Epithelial cell of prostate (primary cell): ENCODE data around the gene KRAS.
"Not testable (repeated sequence)": the region's sequence is repeated elsewhere in the genome, so short reads cannot be mapped to it uniquely, and the experiment has no call there.

Experiments used
- DNase-seq: peaks from one replicate; pipeline ENCODE4 v3.0.0-alpha.2; 2011; ENCODE audit warnings: low read depth, low spot score
- H3K27ac ChIP-seq: fragments of 450-650 bp; 2 replicates; pipeline ENCODE4 v1.5.1; 2017; ENCODE audit warnings: mild to moderate bottlenecking

KRAS gene

GRCh38 chr12:25250744-25251730, at the start of gene KRAS:
TSS of gene KRAS (minus strand) at chr12:25250929.
- peak; percentile 84 for DNase-seq
- peak within 1 kb of the TSS; percentile 58 for H3K27ac ChIP-seq

GRCh38 chr12:25296381-25296780, 45.7 kb upstream of the KRAS start:
- no peak for DNase-seq

GRCh38 chr12:25295361-25295760, 44.6 kb upstream of the KRAS start:
- no peak overlapping the region for H3K27ac ChIP-seq
- DNase-seq: no peak

More at GRCh38 chr12:25296381-25296780, 45.7 kb upstream of the KRAS start:
- H3K27ac ChIP-seq: no peak overlapping the region

- H3K27ac ChIP-seq: no peak overlapping the region
Measured at GRCh38 chr12:25293653-25294052, 42.9 kb upstream of the KRAS start.

GRCh38 chr12:25292810-25293221, 42.1 kb upstream of the KRAS start:
- H3K27ac ChIP-seq, DNase-seq: not testable (repeated sequence)

More at GRCh38 chr12:25293653-25294052, 42.9 kb upstream of the KRAS start:
- DNase-seq: no peak

- H3K27ac ChIP-seq: no peak overlapping the region
- no peak for DNase-seq
Measured at GRCh38 chr12:25287610-25288009, 36.9 kb upstream of the KRAS start.

DNA sequence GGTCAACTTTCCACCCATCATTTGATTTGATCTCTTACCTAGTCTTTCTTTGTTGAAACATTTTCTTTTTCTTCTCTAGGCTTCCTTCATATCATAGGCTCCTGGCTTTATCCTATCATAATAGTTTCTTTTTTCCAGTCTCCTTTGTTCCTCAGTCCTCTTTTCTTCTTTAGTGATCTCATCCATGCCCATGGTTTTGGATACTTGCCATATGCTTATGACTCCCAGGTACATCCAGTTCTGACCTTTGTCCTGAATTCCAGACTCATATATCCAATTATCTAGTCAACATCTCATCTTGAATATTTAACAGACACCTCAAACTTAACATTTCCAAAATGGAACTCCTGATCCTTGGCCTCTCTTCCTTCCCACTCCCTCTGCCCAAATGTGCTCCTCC, 36.1 kb upstream of the KRAS start:
- no peak overlapping the region for H3K27ac ChIP-seq
- peak; percentile 3 for DNase-seq

DNA sequence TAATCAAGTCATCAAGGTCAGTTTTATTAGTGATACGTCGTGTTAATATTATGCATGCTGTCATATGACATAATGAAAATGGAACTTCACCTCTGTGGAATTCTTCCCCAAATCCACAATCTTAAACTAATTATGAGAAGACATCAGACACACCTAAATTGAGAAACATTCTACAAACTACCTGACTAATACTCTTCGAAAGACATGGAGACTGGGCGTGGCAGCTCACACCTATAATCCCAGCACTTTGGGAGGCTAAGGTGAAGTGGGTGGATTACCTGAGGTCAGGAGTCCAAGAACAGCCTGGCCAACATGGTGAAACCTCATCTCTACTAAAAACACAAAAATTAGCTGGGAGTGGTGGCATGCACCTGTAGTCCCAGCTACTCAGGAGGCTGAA, 33.3 kb upstream of the KRAS start:
- H3K27ac ChIP-seq: no peak overlapping the region
- DNase-seq: no peak

GRCh38 chr12:25283006-25283405, 32.3 kb upstream of the KRAS start:
- no peak overlapping the region for H3K27ac ChIP-seq
- no peak for DNase-seq

GRCh38 chr12:25280082-25280481, 29.4 kb upstream of the KRAS start:
- H3K27ac ChIP-seq: no peak overlapping the region
- no peak for DNase-seq

DNA sequence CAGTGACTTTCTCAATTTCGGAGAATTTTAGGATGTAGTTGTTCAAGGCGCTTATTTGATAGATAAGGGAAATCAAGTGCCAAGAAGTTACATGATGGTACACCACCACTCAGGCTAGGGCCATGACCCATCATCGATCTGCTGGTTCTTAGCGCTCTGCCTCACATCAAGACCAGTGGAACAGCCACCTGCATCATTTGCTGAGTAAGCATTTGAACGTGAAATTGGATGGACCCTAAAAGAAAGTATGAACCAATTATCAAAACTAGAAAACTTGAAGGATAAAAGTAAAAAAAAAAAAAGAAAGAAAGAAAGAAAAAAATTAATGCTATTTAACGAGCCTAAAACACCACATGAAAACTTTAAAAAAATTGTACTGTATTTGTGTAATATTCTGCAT, 27.5 kb upstream of the KRAS start:
- DNase-seq: no peak
- no peak overlapping the region for H3K27ac ChIP-seq

- DNase-seq: peak; percentile 80
- H3K27ac ChIP-seq: no peak overlapping the region
Measured at GRCh38 chr12:25276199-25276937, 25.6 kb upstream of the KRAS start.

- H3K27ac ChIP-seq: no peak overlapping the region
- DNase-seq: no peak
Measured at GRCh38 chr12:25271486-25272098, 20.9 kb upstream of the KRAS start.

DNA sequence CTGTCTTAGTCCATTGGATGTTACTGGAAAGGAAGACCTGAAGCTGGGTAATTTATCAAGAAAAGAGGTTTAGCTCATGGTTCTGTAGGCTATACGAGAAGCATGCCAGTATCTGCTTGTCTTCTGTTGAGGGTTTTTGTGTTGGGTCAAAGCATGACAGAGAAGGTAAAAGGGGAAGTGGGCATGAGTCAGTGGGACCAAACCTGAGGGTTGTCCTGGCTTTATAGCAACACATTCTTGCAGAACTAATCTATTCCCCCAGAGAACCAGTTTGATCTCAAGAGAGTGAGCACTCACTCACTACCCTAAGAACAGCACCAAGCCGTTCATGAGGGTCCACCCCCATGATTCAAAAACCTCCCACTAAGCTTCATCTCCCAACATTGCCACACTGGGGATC, 19.0 kb upstream of the KRAS start:
- no peak for DNase-seq
- no peak overlapping the region for H3K27ac ChIP-seq

- no peak overlapping the region for H3K27ac ChIP-seq
- DNase-seq: no peak
Measured at GRCh38 chr12:25266497-25266896, 15.8 kb upstream of the KRAS start.

DNA sequence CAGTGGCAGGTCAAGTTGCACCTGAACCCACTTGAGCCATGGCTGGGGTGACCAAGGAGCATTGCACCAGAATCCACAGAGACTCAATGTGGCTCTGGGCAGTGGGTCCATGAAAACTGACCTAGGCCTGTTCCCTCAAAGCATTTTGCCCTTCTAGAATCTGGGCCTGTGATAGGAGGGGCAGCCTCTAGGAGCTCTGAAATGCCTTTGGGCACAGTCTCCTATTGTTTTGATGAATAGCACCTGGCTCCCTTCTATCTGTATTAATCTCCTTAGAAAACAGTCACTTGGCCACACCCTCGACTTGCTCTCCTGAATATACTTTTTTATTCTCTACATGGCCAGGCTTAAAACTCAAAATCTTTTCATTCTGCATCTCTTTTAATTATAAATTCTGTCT, 14.1 kb upstream of the KRAS start:
- DNase-seq: no peak
- no peak overlapping the region for H3K27ac ChIP-seq

- no peak overlapping the region for H3K27ac ChIP-seq
- no peak for DNase-seq
Measured at GRCh38 chr12:25264114-25264513, 13.4 kb upstream of the KRAS start.

DNA sequence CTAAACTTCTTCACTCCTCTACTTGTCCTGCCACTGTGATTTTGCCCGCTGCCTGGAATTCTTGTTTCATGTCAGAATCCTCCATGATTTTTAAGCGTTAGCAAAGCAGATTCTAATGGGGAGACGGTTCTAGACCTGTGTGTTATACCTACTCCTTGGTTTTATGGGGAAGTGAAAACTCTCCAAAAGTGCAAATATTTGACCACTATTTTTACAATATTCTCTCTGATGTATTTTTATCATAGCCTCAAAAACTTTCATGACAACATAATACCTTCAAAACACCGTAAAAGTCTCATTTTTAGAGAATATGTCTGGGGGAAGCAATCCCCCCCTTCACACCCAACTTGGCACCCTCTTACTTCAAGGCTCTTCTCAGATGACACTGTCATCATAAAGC, 12.9 kb upstream of the KRAS start:
- no peak overlapping the region for H3K27ac ChIP-seq

DNA sequence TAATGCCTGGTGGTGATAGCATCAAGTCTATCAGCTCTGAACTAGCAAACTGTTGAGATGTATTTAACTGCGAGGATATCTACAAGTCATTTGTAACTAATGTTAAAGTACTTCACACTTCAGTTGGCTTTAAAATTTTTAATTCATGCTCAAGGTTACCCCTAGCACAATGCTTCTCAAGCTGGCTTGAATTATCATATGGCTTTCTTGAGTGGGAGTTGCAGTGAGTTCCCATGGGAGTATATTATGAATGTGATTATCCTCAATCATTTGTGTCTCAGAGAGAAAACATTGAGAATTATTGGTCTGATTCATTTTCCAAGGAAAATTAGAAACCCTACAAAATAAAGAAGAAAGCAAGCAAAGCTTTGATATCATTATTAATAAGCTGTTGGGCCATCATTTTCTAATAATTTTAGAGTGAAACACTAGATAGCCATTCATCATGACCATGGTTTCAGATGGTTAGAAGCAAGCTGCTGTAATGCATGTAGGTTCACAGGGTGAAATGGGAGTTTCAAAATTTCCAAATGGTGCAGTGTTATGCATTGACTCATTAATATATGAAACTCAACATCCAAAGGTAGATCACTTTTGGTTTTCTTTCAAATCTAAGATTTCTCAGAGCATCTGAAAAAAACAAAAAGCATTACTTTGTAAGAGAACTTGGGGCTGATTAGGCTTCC, 11.8 kb upstream of the KRAS start:
- no peak for DNase-seq
- H3K27ac ChIP-seq: no peak overlapping the region

More for the DNA sequence above, 12.9 kb upstream of the KRAS start:
- no peak for DNase-seq
